ENCODE measurements around the gene AGMO.

GRCh38 chr7:15378494-15379145 is 183.2 kb downstream of the AGMO start:
- TF ChIP-seq CTCF (IDR thresholded peaks at IDR 0.05; ENCODE audit: insufficient read depth, low read length, poor library complexity, severe bottlenecking), result no peak
- TF ChIP-seq EZH2phosphoT487 (conservative IDR thresholded peaks at IDR 0.05; ENCODE audit: low read length), result no peak

Data from SU-DHL-6 (cell line).